H9 (cell line): Measurements from ENCODE around the gene MTHFD1. TPM values are rescaled to one million over a fixed set of nuclear protein-coding genes. Genes with fewer than 3 reads are reported as not detected.
A peak's percentile ranks its signal among the peaks of the same experiment; 100 is the strongest.

ENCODE experiments used
- DNase-seq: peaks from one replicate; pipeline ENCODE4 v3.0.0-alpha.2; 2017
- H2AFZ ChIP-seq: one replicate; pipeline ENCODE4 v1.6.1; 2013; ENCODE audit warnings: mild to moderate bottlenecking, low read length, control low read depth, moderate library complexity
- H2AK5ac ChIP-seq: 2 replicates; pipeline ENCODE4 v1.6.1; 2013; ENCODE audit warnings: low read length, control low read depth, mixed read lengths; ENCODE audit not compliant: insufficient read length
- H2BK120ac ChIP-seq: one replicate; pipeline ENCODE4 v1.6.1; 2013; ENCODE audit warnings: low read depth, mild to moderate bottlenecking, low read length, control low read depth, inconsistent platforms; ENCODE audit not compliant: poor library complexity, severe bottlenecking
- H2BK12ac ChIP-seq: 2 replicates; pipeline ENCODE4 v1.6.1; 2013; ENCODE audit warnings: low read length, control low read depth, mixed read lengths, low read depth; ENCODE audit not compliant: insufficient read length
- H2BK15ac ChIP-seq: 2 replicates; pipeline ENCODE4 v1.6.1; 2013; ENCODE audit warnings: low read depth, low read length, control low read depth
- H2BK20ac ChIP-seq: one replicate; pipeline ENCODE4 v1.6.1; 2013; ENCODE audit warnings: low read depth, mild to moderate bottlenecking, low read length, control low read depth, inconsistent platforms; ENCODE audit not compliant: poor library complexity, severe bottlenecking
- H2BK5ac ChIP-seq: 2 replicates; pipeline ENCODE4 v1.6.1; 2013; ENCODE audit warnings: low read length, control low read depth, mixed read lengths; ENCODE audit not compliant: insufficient read length
- H3K14ac ChIP-seq: 2 replicates; pipeline ENCODE4 v1.6.1; 2013; ENCODE audit warnings: low read length, control low read depth; ENCODE audit not compliant: insufficient read depth
- H3K18ac ChIP-seq: 2 replicates; pipeline ENCODE4 v1.6.1; 2013; ENCODE audit warnings: low read depth, mild to moderate bottlenecking, mixed read lengths, low read length, control low read depth; ENCODE audit not compliant: insufficient read length
- H3K23ac ChIP-seq: 2 replicates; pipeline ENCODE4 v1.6.1; 2013; ENCODE audit warnings: low read length, control low read depth, mixed read lengths, low read depth; ENCODE audit not compliant: insufficient read length
- H3K23me2 ChIP-seq: 2 replicates; pipeline ENCODE4 v1.6.1; 2013; ENCODE audit warnings: low read depth, mild to moderate bottlenecking, mixed read lengths, low read length, control low read depth; ENCODE audit not compliant: insufficient read length, poor library complexity, severe bottlenecking
- H3K27ac ChIP-seq: 2 replicates; pipeline ENCODE4 v1.5.1; 2013; ENCODE audit warnings: low read length, control low read depth, mixed read lengths, low read depth; ENCODE audit not compliant: insufficient read length
- H3K27me3 ChIP-seq: 2 replicates; pipeline ENCODE4 v1.6.1; 2013; ENCODE audit warnings: low read length, control low read depth, inconsistent platforms; ENCODE audit not compliant: insufficient read depth
- H3K4ac ChIP-seq: 2 replicates; pipeline ENCODE4 v1.6.1; 2013; ENCODE audit warnings: low read depth, mild to moderate bottlenecking, control low read depth, inconsistent platforms, low read length, moderate library complexity
- H3K4me1 ChIP-seq: 2 replicates; pipeline ENCODE4 v1.6.1; 2013; ENCODE audit warnings: low read length, control low read depth, inconsistent platforms; ENCODE audit not compliant: insufficient read depth
- H3K4me2 ChIP-seq: 2 replicates; pipeline ENCODE4 v1.6.1; 2013; ENCODE audit warnings: low read length, control low read depth, mixed read lengths; ENCODE audit not compliant: insufficient read length, insufficient read depth
- H3K56ac ChIP-seq: 2 replicates; pipeline ENCODE4 v1.6.1; 2013; ENCODE audit warnings: low read depth, mild to moderate bottlenecking, mixed read lengths, low read length, control low read depth; ENCODE audit not compliant: insufficient read length
- H3K79me1 ChIP-seq: 2 replicates; pipeline ENCODE4 v1.6.1; 2013; ENCODE audit warnings: low read depth, mild to moderate bottlenecking, moderate library complexity, low read length, control low read depth, inconsistent platforms; ENCODE audit not compliant: insufficient read depth, poor library complexity, severe bottlenecking
- H3K79me2 ChIP-seq: 2 replicates; pipeline ENCODE4 v1.6.1; 2013; ENCODE audit warnings: low read length, control low read depth, inconsistent platforms; ENCODE audit not compliant: insufficient read depth
- H3K9ac ChIP-seq: 2 replicates; pipeline ENCODE4 v1.6.1; 2013; ENCODE audit warnings: low read length, control low read depth, mixed read lengths; ENCODE audit not compliant: insufficient read length; ENCODE audit errors: extremely low read depth
- H3K9me3 ChIP-seq: one replicate; pipeline ENCODE4 v1.6.1; 2013; ENCODE audit warnings: low read depth, low read length, inconsistent platforms; ENCODE audit not compliant: control insufficient read depth
- H3T11ph ChIP-seq: one replicate; pipeline ENCODE4 v1.6.1; 2013; ENCODE audit warnings: mild to moderate bottlenecking, low read length, control low read depth, inconsistent platforms
- H4K20me1 ChIP-seq: one replicate; pipeline ENCODE4 v1.6.1; 2013; ENCODE audit not compliant: control insufficient read depth, insufficient read length, insufficient read depth
- H4K5ac ChIP-seq: 2 replicates; pipeline ENCODE4 v1.6.1; 2013; ENCODE audit warnings: low read depth, mild to moderate bottlenecking, mixed read lengths, low read length, control low read depth; ENCODE audit not compliant: insufficient read length
- H4K8ac ChIP-seq: replicated peaks from 2 replicates; pipeline ENCODE4 v1.6.1; 2013; ENCODE audit warnings: low read length, control low read depth, mixed read lengths, low read depth; ENCODE audit not compliant: insufficient read length
- H4K91ac ChIP-seq: 2 replicates; pipeline ENCODE4 v1.6.1; 2013; ENCODE audit warnings: low read depth, mild to moderate bottlenecking, moderate library complexity, mixed read lengths, low read length, control low read depth; ENCODE audit not compliant: insufficient read length
- H3K27ac Mint-ChIP-seq, 3 experiments: 2 replicates in 2 of 3; 3 replicates in 1 of 3; pipeline ENCODE4 v1.8.0; 2020 to 2021; ENCODE audit warnings: mixed read lengths in 3 of 3, mild to moderate bottlenecking in 1 of 3, moderate library complexity in 1 of 3
- H3K27me3 Mint-ChIP-seq: 2 replicates; pipeline ENCODE4 v1.8.0; 2021; ENCODE audit warnings: low read depth, mild to moderate bottlenecking, moderate library complexity, mixed read lengths
- H3K36me3 Mint-ChIP-seq, 3 experiments: 2 replicates in 2 of 3; 3 replicates in 1 of 3; pipeline ENCODE4 v1.8.0; 2020 to 2021; ENCODE audit warnings: low read depth in 3 of 3, mixed read lengths in 3 of 3; ENCODE audit not compliant: insufficient read depth in 1 of 3
- H3K4me1 Mint-ChIP-seq, 2 experiments: 2 replicates each; pipeline ENCODE4 v1.8.0; 2020; ENCODE audit warnings: mixed read lengths in 2 of 2
- H3K4me3 Mint-ChIP-seq, 2 experiments: 2 replicates in 1 of 2; 3 replicates in 1 of 2; pipeline ENCODE4 v1.8.0; 2020 to 2021; ENCODE audit warnings: mild to moderate bottlenecking in 2 of 2, mixed read lengths in 2 of 2, moderate library complexity in 1 of 2
- H3K9me3 Mint-ChIP-seq, 2 experiments: 2 replicates in 1 of 2; 3 replicates in 1 of 2; pipeline ENCODE4 v1.8.0; 2020; ENCODE audit warnings: mild to moderate bottlenecking in 2 of 2, mixed read lengths in 2 of 2, moderate library complexity in 1 of 2
- WGBS: extraction: QIAGEN DNeasy Blood & Tissue Kit; methylation state at CpG from one replicate; pipeline ENCODE4 v1.1.7; 2013; ENCODE audit warnings: missing lambda C conversion rate, low lambda C conversion rate, mixed read lengths; ENCODE audit not compliant: insufficient read length; ENCODE audit errors: extremely low coverage; 5-methylcytosine and 5-hydroxymethylcytosine counted together
- total RNA-seq: library from RNA; stranded (reverse); gene quantifications from 2 replicates; pipeline ENCODE4 v1.2.1, GENCODE V29; 2021
- TF ChIP-seq, protein P1 (sequence below): fragments of 200-600 bp; sonication (generic); conservative IDR thresholded peaks from 3 replicates; pipeline ENCODE4 v1.8.0; 2021; ENCODE audit warnings: antibody characterized with exemption, mild to moderate bottlenecking

The MTHFD1 gene
- total RNA-seq, 1 experiment from 2014 or later: 203 TPM

DNA sequence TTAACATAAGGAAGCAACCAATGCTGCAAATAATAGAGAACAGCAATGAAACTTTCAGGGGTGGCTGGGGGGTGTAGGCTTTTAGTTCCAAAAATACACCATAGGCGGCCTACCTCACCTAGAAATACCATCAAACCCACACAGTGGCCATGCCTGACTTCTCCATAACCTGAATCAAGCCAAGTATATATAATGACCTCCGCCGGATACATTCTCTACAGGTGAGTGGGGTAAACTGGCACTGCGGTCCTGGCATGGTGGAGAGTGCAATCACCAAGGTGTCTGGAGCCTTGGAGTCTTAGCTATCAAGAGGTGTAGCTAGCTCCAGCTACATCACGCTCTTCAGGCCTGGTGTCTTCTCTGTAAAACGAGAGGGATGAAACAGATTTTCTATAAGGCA is 114.3 kb downstream of the MTHFD1 start:
- H3K4me1 ChIP-seq: no peaks in the 10 kb centered on the region; the same call in 1 of the 2 replicates
- H2BK5ac ChIP-seq: no peak overlapping the region
- no peaks in the 10 kb centered on the region for H3K79me1 ChIP-seq
- no peak overlapping the region for H2AFZ ChIP-seq
- H2BK20ac ChIP-seq: no peak overlapping the region
- peak overlapping the region in 1 of 3 experiments; percentile 91; a peak in 1 of 7 replicates for H3K27ac Mint-ChIP-seq
- H4K5ac ChIP-seq: no peak overlapping the region
- no peaks in the 10 kb centered on the region for H3K9me3 ChIP-seq
- no peak overlapping the region for H4K91ac ChIP-seq
- H2BK15ac ChIP-seq: no peak overlapping the region
- H3K4me3 Mint-ChIP-seq: peak overlapping the region; percentile 84 to 86
- H4K8ac ChIP-seq: no peak overlapping the region
- peaks cover 7 to 19% (median 14%) of the 10 kb centered on the region in 3 experiments; a peak in 6 of 7 replicates for H3K36me3 Mint-ChIP-seq
- H2BK12ac ChIP-seq: no peak overlapping the region
- H3K23ac ChIP-seq: no peak overlapping the region
- no peaks in the 10 kb centered on the region for H3K27me3 Mint-ChIP-seq
- H3K27ac ChIP-seq: no peak overlapping the region
- no peak for DNase-seq
- H3K9me3 Mint-ChIP-seq: no peaks in the 10 kb centered on the region
- peaks cover 15% of the 10 kb centered on the region for H3K23me2 ChIP-seq
- no peak overlapping the region for H3K18ac ChIP-seq
- H3K4me1 Mint-ChIP-seq: peaks cover 35 to 36% of the 10 kb centered on the region in 2 experiments
- no peak overlapping the region for H2AK5ac ChIP-seq
- H3K4me2 ChIP-seq: peak overlapping the region; percentile 91
- H3T11ph ChIP-seq: no peak overlapping the region
- H2BK120ac ChIP-seq: no peak overlapping the region
- no peak overlapping the region for H3K14ac ChIP-seq
- no peaks in the 10 kb centered on the region for H3K27me3 ChIP-seq
- H3K9ac ChIP-seq: peak overlapping the region; percentile 27
- H4K20me1 ChIP-seq: no peaks in the 10 kb centered on the region
- no peak overlapping the region for H3K4ac ChIP-seq
- no peak overlapping the region for H3K56ac ChIP-seq
- no CpG with 5 or more reads among the region's 6 CpGs for WGBS
- TF ChIP-seq, protein P1, sequence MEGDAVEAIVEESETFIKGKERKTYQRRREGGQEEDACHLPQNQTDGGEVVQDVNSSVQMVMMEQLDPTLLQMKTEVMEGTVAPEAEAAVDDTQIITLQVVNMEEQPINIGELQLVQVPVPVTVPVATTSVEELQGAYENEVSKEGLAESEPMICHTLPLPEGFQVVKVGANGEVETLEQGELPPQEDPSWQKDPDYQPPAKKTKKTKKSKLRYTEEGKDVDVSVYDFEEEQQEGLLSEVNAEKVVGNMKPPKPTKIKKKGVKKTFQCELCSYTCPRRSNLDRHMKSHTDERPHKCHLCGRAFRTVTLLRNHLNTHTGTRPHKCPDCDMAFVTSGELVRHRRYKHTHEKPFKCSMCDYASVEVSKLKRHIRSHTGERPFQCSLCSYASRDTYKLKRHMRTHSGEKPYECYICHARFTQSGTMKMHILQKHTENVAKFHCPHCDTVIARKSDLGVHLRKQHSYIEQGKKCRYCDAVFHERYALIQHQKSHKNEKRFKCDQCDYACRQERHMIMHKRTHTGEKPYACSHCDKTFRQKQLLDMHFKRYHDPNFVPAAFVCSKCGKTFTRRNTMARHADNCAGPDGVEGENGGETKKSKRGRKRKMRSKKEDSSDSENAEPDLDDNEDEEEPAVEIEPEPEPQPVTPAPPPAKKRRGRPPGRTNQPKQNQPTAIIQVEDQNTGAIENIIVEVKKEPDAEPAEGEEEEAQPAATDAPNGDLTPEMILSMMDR: no peak
- H3K79me2 ChIP-seq: peaks cover 19% of the 10 kb centered on the region; the same call in 1 of the 2 replicates
